Measurements from ENCODE around the gene RAP1GAP2. TPM values are rescaled to one million over a fixed set of nuclear protein-coding genes. Genes with fewer than 3 reads are reported as not detected.

The RAP1GAP2 gene
- total and polyA plus RNA-seq, 2 of the 8 experiments (the other 6 are each of a cell fraction or from before 2014, with no cell fraction given) = 24.0 to 63.8 TPM

GRCh38 chr17:2985318-2985717 is 189.1 kb downstream of the RAP1GAP2 start:
- CTCF ChIA-PET (ENCODE audit: partially characterized antibody) = interaction anchor here (1.4 kb wide), 1 partner anchor 135 kb away, joined by 4 read pairs; no protein-coding TSS in a partner anchor
- Histone ChIP-seq H2BK20ac (ENCODE audit: low read length) (no peak overlapping the region), H4K20me1 (replicated peaks in 1 of 2; ENCODE audit: control insufficient read depth in 1 of 2, insufficient read depth in 2 of 2, low read length in 2 of 2) (peaks cover 0 to 5% of the 10 kb centered on the region in 2 experiments), H3K79me2 (ENCODE audit: control insufficient read depth in 1 of 2, insufficient read depth in 2 of 2, low read length in 2 of 2) (no peaks in the 10 kb centered on the region), H3K23me2 (ENCODE audit: low read depth, low read length) (no peaks in the 10 kb centered on the region), H3K9ac (replicated peaks in 1 of 4; ENCODE audit: extremely low read depth in 1 of 4, low read depth in 3 of 4, low read length in 3 of 4) (no peak overlapping the region), H4K91ac (replicated peaks; ENCODE audit: insufficient read length, low read length) (no peak overlapping the region), H3K56ac (replicated peaks; ENCODE audit: insufficient read length, low read depth, low read length) (no peak overlapping the region), H2AFZ (ENCODE audit: low read length) (no peak overlapping the region), H2BK15ac (ENCODE audit: low read length) (no peak overlapping the region), H2BK5ac (ENCODE audit: low read depth, low read length) (no peak overlapping the region), H3K27ac (ENCODE audit: low read depth, low read length) (no peak overlapping the region), H3K27me3 (replicated peaks in 1 of 4; ENCODE audit: control insufficient read depth in 3 of 4, extremely low read depth in 1 of 4, insufficient read depth in 3 of 4, low read length in 3 of 4) (no peaks in the 10 kb centered on the region; a peak in 1 of 7 replicates), H3K23ac (ENCODE audit: insufficient read length) (no peak overlapping the region), H3K79me1 (ENCODE audit: low read depth, low read length) (no peaks in the 10 kb centered on the region), H4K8ac (ENCODE audit: extremely low read depth, insufficient read depth, low read length) (no peak overlapping the region), H3K4ac (replicated peaks; ENCODE audit: insufficient read length, low read depth, low read length) (no peak overlapping the region), H3K9me3 (ENCODE audit: insufficient read depth in 2 of 2, low read depth in 1 of 2, low read length in 1 of 2) (no peaks in the 10 kb centered on the region), H2BK120ac (replicated peaks; ENCODE audit: low read depth, low read length) (no peak overlapping the region), H3K4me2 (ENCODE audit: insufficient read depth in 1 of 2, low read depth in 2 of 2, low read length in 2 of 2) (no peak overlapping the region), H2BK12ac (ENCODE audit: low read depth, low read length) (no peak overlapping the region), H3K14ac (ENCODE audit: insufficient read length) (no peak overlapping the region), H2AK5ac (ENCODE audit: low read depth, low read length) (no peak overlapping the region), H3K36me3 (ENCODE audit: control insufficient read depth in 2 of 4, insufficient read depth in 4 of 4, low read length in 3 of 4) (peaks cover 5 to 36% (median 19%) of the 10 kb centered on the region in 4 experiments; a peak in 6 of 8 replicates), H3K18ac (ENCODE audit: extremely low read depth, low read length) (no peak overlapping the region), H3K4me3 (ENCODE audit: extremely low read depth in 1 of 4, insufficient read depth in 2 of 4, low read depth in 3 of 4, low read length in 4 of 4) (no peak overlapping the region), H3K4me1 (replicated peaks in 1 of 4; ENCODE audit: control insufficient read depth in 3 of 4, insufficient read depth in 4 of 4, low read length in 3 of 4) (no peaks in the 10 kb centered on the region), H4K5ac (ENCODE audit: insufficient read length, low read depth, low read length) (no peak overlapping the region)
- FAIRE-seq (no peak), DNase-seq (ENCODE audit: low read depth in 1 of 2, low spot score in 2 of 2) (no peak)
- WGBS, 2 experiments (ENCODE audit: extremely low coverage in 1 of 2, insufficient coverage in 1 of 2, insufficient read length in 1 of 2, insufficient replicate concordance in 2 of 2, low coverage in 1 of 2, low lambda C conversion rate in 2 of 2, missing lambda C conversion rate in 1 of 2) = 93% methylated on average over 5 of the region's 5 CpGs; no CpG with 5 or more reads in 1 of the 2 experiments
- TF ChIP-seq ATF3 (IDR thresholded peaks at IDR 0.05; ENCODE audit: insufficient read depth, low read depth, low read length) (no peak), NANOG (IDR thresholded peaks at IDR 0.05; ENCODE audit: insufficient read depth, low read depth, low read length, poor library complexity, severe bottlenecking) (no peak)
- POLR2A ChIA-PET (ENCODE audit: partially characterized antibody) = interaction anchor here (1.1 kb wide), 1 partner anchor 209 kb away, joined by 4 read pairs; no protein-coding TSS in a partner anchor
